Raji (cell line): ENCODE results near the gene PDK1.

Experiments used
- POLR2A ChIP-seq: IDR thresholded peaks from 2 replicates; pipeline ENCODE4 v1.6.1; 2011; ENCODE audit warnings: low read depth, low read length, control low read depth; ENCODE audit not compliant: insufficient read depth

Gene PDK1

DNA sequence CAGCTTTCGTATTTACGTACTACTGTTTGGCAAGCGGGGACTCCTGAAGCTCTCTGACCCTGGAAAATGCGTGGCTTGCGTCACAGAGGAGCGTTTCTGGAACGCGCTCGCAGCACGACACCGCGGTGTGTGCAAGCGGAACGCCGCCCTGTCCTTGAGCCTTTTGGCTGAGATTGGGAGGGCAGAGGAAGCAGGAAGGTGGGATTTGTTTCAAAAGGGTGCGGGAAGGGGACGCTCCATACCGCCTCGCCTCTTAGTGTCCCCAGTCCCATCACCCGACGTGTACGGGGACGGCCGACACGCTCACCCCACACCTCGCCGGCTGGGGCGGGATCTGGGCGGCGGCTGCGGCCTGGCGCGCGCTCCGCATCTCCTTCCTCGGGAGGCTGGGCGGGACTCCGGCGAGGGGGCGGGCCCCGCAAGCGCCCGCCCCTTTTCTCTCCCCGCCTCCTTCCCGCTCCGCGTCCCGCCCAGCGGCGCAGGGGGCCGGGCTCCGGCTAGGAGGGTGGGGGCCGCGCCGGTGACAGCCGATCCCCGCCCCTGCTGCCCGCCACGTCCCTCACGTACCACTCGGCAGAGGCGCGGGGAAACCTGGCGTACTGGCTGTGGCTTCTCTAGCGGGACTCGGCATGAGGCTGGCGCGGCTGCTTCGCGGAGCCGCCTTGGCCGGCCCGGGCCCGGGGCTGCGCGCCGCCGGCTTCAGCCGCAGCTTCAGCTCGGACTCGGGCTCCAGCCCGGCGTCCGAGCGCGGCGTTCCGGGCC lies at the start of gene PDK1:
Gene PDK1 (plus strand): TSS at position 569 of the 762 bp plus-strand sequence. CDS start 61 bp downstream, at position 630.
- peak; percentile 93 for TF ChIP-seq POLR2A

DNA sequence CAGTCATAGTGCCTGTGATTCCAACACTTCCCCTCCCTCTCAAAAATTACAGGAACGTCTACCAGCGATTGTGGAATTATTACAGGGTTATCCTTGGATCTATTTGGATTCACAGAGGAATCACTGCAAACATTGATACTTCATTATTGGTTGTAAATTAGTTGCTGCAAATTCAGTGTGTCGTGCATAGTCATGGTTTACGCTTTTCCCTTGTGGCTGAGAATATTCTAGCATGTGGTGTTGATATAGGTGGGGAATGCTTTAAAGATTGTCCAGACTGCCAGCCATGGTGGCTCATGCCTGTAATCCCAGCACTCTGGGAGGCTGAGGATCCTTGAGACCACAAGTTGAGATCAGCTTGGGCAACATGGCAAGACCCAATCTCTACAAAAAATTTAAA lies 48.7 kb upstream of the PDK1 start:
- no peak for TF ChIP-seq POLR2A

DNA sequence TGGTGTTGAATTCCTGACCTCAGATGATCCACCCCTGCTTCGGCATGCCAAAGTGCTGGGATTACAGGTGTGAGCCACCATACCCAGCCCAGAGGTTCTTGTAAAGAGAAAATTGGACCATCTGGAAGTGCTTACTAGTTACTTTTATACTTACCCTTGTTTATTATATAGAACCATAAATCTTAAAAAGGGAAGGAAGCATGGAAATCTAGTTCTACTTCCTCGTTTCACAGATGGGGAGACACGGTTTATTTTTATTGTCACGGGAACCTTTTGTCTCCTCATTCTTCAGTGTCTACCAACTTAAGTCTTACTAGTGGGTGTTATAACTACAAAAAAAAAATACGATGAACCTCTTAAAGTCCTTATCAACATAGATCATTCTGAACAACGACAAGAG lies 45.8 kb upstream of the PDK1 start:
- no peak for TF ChIP-seq POLR2A

DNA sequence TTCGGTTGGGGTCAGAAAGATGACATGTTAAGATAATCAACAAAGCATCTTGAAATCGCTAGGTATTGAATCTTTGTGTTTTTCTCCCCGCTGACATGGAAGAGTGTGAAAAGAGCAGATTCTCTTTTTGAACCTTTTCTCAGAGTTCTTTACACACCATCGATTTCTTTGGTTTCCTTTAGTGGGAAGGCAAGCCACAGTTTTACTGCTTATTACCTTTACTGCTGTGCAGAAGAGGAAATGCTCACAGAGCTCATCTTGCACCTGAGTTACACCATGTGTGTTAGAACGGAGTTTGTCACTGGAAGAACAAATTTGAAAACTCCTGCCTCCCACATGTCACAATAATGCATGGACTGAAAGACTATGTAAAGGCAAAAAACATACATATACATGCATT lies 45.3 kb upstream of the PDK1 start:
- no peak for TF ChIP-seq POLR2A

DNA sequence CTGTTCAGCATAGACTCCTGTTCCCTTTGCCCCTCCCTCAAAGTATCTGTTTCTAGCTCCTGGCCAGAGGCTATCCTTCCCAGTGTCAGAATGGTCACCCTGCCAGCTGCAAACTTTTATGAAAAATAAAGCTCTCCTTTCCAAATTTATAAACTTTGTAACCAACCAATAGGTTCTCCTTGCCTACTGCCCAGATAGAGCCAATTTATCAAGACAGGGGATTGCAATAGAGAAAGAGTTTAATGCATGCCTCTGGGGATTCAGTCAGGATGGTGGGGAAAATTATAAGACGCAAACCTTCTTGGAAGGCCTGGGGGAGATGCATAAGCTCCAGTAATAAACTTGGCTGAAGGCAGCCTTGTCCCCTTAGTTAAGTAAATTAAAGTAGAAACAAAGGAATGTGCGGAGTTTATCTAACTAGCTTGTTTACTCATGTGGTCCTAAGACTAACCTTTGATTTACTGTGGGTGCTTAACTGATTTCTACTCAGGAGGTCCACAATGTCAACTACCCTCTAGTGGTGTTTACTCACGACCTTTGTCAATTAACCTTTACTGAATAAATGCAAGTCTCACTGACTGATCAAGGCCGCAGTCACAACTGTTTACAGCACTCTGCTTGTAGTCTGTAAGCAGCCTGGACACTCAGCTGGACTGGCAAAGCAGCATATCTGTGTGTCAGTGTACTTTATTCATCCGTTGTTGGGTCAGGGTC lies 42.9 kb upstream of the PDK1 start:
- no peak for TF ChIP-seq POLR2A

DNA sequence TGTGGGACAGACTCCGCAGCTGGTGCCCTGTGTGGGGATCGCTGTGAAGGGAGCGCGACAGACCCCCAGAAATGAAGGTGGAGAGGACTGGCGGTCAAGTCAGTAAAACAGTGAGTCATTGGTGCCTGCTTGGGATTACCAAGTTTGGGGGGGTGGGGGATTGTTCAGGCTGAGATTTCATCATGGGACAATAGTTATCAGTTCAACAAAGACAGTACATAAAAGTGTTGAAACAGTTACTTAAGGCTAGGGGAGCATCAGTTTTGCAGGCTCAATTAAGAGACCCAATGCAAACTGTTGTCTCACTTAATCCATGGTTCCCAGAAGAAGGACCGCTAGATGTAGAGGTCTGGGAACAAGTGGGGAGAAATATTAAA lies 42.4 kb upstream of the PDK1 start:
- TF ChIP-seq POLR2A, result no peak

DNA sequence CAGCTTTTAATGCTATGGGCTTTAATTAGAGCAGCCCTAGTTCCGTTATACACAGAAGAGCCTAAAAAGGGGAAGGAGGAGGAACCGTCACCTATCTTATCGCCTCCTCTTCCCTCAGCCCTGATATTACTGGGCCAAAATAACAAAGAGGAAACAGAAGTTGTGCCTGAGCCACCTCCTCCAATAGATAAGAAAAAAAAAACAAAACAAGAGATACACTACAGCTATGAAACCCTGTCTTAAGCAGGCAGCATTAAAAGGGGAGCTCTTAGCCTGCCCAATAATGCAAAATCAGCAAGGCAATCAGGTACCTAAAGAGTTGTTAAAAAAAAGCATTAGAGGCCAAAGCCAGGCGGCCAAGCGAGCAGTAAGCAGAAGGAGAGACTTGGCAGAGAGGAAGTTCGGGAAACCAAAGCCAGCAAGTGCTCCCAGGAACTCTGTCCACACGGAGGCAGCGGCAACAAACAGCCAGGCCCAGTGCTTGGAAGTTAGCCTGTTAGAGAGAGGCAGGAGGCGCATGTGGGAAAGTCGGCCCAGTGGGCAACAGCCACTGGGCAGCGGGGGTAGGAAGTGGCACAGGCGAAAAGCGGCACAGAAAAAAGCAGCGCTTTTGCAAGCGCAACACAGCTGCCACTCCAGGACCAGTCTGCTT lies 41.8 kb upstream of the PDK1 start:
- TF ChIP-seq POLR2A, result no peak

DNA sequence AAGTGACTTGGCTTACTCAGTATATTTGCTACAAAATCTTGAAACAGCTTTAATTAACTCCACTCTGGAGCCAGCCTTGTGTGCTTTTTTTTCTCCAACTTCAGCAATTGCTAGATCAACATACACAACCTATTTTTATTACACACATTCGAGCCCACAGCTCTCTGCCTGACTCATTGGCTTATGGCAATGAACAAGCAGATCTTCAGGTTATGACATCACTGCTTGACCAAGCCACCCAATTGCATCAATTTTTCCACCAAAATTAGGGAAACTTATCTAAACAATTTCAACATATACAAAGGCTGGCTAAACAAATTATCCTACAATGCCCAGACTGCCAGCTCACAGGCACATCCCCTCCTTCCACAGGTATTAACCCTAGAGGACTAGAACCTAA lies 39.6 kb upstream of the PDK1 start:
- no peak for TF ChIP-seq POLR2A

DNA sequence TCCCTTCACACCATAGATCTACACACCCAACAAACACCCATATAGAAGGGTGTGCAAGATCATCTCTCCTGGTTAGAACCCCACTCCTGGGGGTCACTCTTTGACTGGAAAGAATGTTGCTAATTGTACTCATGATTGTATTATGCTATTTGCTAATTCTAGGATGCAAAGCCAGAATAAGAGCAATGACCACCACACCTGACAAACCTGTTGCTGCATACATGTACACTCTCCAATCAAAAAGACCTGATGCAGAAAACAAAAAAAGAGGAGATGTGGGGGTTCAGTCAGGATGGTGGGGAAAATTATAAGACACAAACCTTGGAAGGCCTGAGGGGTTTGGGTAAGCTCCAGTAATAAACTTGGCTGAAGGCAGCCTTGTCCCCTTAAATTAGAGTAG lies 36.9 kb upstream of the PDK1 start:
- no peak for TF ChIP-seq POLR2A

DNA sequence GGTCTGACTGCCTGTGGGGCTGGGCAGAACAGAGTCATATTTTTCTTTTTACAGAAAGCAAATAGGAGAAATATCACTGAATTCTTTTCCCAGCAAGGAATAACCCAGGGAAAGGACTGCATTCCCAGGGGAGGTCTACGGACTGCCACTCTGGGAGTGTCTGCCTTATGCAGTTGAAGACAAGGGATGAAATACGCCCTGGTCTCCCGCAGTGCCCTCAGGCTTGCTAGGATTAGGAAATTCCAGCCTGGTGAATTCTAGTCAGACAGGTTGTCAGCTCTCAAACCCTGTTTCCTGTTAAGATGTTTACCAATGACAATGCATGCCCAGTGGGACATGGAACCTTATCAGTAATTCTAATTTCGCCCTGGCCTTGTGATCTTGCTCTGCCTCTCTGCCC lies 30.3 kb upstream of the PDK1 start:
- TF ChIP-seq POLR2A, result no peak

DNA sequence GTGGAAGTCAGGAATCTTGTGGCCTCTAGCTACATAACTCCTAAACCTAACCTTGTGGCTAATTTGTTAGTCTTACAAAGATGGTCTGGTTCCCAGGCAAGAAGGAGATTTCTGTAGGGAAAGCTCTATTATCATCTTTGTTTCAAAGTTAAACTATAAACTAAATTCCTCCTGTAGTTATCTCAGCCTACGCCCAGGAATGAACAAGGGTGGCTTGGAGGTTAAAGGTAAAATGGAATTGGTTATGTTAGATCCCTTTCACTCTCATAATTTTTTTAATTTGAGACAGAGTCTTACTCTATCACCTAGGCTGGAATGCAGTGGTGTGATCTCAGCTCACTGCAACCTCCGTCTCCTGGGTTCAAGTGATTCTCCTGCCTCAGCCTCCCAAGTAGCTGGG lies 24.6 kb upstream of the PDK1 start:
- no peak for TF ChIP-seq POLR2A

DNA sequence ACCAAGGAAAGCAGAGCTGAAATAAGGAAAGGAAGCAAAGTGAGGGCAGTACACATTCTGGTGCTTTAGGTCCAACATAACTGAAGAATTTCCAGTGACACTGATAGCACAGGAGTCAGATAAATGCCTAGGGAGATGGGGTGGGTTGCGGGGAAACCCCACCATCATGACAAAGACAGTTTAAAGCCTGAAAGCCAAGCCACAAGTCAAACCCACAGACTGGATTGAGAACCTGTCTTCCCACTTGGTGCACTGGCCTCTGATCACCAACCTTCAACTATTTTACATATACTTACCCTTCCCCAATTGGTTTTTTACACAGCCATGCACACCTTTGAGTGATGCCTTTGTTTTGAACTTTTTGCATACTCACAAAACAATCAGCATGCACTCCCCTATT lies 22.2 kb upstream of the PDK1 start:
- TF ChIP-seq POLR2A, result no peak

DNA sequence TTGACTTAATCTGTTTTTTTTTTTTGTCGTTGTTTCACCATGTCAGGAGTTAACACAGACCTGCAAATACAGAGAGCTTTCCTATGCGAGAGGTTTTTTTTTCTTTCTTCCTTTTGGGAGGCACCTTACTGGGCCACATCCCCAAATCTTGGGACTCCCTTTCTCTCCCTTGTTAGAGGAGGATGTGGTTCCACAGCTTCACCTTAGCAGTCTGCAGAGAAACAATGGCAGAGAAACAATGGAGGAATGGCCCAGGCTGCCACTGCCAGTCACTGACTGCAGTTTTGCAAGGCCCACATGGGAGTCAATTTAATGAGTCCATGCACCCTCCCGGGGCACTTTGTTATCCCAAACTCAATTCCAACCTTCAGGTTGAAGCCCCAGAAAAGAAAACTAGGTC lies 20.8 kb upstream of the PDK1 start:
- TF ChIP-seq POLR2A, result no peak

DNA sequence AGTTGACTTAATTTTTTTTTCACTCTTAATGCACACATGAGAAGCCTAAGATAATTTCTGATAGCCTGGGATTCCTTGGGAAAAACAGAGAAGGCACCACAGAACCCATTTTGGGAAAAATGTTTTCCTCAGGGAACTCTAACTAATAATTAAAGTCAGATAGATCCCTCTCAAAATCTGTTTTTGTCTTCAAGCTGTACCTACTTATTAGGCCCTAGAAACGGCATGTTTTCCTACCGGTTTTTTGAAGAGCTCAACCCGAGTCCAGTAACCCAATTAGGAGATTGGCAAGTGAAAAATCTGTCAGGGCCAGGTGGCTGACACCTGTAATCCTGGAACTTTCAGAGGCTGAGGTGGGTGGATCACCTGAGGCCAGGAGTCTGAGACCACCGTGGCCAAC lies 16.1 kb upstream of the PDK1 start:
- no peak for TF ChIP-seq POLR2A

DNA sequence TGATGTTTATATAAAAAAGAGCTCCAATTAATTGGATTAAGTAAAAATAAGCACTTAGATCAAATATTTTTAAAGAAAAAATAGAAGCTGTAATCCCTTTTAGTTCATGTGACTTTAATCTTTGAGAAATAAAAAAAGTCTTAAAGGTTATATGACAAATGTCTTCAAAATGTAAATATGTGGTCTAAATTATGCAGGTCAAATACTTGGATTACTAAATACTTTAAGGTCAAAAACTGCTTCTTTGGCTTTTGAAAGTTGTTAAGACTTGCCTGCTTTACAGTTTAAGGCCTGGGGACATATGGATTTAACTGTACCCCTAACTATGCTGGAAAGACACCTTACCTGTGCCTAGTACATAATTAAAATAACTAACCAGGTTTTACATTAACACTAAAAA lies 15.5 kb upstream of the PDK1 start:
- no peak for TF ChIP-seq POLR2A

DNA sequence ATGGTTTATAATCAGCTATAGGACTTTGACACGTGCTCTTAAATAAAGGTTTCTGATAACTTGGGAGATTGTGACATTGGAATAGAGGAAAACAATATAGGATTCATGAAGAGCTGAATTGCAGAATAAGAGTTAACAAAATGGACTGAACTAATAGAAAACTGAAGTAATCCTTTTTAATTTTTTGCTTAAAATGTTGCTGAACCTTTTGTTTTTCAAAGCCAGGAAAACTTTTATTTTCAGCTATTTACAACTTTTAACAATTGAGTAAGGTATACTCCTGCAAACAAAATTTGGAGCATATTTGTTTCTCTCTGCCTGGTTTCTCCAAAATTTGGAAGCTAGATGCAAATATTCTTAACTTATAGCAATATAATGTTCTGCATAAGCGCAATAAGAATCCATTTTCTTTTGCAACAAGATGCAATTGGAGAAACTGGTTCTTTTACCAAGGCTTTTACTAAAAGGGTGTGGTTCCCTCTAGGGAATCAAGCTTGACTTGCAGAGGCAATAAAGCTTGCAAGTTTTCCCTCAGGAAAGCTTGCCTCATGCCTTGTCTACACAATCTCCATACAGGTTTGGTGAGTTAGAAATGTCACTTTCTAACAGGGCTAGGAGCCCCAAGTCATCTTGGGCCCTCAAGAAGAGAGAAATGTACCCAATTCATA lies 10.3 kb upstream of the PDK1 start:
- TF ChIP-seq POLR2A, result no peak
